GM18870 (cell line): ENCODE data around the gene SYNE3.

ENCODE experiments used
- ATAC-seq: cut with Tn5 transposase; IDR thresholded peaks from one replicate; pipeline ENCODE4 v1.9.1; 2021; ENCODE audit warnings: moderate library complexity; ENCODE audit not compliant: unreplicated experiment

The SYNE3 gene

DNA sequence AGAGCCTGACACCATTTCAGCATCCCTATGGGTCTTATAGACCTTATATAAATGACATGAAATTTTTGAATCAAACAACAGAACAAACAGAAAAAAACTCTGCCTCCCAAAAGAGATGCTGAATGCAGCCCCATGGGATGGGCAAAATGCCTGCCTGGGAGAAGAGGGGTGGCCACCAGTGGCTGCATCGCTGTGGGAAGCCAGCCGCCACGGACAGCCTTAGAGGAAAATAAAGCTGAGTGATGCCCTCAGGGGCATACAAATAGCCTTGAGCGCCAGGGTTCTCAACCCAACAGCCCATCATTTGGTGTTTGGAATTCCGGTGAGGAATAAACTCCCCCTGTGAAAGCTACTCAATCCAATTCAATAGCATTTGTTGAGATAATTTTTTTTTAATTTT, 22.9 kb downstream of the SYNE3 start:
- no peak for ATAC-seq

DNA sequence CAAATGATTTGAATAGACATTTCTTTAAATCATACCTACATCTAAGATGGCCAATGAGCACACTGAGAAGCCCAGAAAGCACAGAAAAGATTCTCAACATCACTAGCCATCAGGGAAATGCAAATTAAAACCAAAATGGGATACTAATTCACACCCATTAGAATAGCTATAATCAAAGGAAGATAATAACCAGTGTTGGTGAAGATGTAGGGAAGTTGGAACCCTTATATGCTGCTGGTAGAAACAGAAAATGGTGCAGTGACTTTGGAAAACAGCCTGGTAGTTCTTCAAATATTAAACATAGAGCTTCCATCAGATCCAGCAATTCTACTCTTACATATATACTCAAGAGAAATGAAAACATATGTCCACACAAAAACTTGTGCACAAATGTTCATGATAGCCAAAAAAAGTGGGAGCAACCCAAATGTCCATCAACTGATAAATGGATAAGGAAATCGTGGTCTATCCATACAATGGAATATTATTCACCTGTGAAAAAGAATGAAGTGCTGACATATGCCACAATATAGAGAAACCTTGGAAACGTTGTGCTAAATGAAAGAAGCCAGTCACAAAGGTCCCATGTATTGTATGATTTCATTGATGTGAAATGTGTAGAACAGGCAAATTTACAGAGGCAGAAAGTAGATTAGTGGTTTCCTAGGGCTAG, 24.4 kb downstream of the SYNE3 start:
- ATAC-seq: no peak

DNA sequence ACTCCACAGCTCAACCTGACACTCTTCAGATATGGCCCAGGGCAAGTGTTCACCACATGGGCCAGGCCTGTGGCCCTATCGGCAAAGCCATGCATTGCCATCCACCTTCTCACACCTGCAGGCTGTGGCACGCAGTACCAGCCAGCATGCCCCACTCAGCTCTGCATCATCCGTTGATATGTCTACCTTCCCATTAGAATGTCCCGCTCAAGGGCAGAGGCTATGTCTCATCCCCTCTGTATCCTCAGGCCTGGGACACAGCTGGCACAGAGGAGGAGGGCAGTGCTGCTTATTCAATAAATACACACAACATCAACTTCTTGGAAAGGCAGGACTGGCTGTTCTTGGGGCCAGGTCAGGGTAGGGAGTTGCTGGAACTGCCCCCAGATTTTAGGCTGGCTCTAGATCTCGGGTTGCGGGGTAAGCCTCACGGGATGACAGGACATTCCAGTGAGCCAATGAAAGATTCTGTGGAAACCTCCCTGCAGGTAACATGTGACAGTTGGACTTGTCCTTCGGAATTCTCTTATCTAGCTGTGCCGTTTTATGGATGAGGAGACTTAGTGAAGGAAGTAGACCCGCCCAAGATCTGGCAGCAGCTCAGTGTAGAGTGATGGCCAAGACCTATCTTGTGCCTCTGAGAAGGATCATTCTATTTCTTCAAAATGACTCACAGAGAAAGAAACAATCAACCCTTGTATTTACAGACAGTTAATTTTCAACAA, 25.6 kb downstream of the SYNE3 start:
- ATAC-seq: no peak

DNA sequence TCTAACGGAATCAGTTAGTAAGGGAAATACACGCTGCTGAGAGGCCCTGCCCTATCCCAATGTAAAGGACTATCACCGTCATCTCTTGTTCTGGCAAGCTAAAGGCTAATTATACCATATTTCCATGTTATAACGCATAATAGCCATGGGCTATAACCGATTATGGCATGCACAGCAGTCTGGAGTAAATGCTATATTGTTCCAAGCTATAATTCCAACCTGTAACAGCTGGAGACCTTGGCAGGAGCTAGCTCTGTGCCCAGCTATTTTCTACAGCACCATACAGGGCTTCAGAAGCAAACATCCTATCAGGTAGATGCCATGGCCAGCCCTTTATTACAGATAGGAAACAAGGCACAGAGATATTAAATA, 26.3 kb downstream of the SYNE3 start:
- no peak for ATAC-seq

DNA sequence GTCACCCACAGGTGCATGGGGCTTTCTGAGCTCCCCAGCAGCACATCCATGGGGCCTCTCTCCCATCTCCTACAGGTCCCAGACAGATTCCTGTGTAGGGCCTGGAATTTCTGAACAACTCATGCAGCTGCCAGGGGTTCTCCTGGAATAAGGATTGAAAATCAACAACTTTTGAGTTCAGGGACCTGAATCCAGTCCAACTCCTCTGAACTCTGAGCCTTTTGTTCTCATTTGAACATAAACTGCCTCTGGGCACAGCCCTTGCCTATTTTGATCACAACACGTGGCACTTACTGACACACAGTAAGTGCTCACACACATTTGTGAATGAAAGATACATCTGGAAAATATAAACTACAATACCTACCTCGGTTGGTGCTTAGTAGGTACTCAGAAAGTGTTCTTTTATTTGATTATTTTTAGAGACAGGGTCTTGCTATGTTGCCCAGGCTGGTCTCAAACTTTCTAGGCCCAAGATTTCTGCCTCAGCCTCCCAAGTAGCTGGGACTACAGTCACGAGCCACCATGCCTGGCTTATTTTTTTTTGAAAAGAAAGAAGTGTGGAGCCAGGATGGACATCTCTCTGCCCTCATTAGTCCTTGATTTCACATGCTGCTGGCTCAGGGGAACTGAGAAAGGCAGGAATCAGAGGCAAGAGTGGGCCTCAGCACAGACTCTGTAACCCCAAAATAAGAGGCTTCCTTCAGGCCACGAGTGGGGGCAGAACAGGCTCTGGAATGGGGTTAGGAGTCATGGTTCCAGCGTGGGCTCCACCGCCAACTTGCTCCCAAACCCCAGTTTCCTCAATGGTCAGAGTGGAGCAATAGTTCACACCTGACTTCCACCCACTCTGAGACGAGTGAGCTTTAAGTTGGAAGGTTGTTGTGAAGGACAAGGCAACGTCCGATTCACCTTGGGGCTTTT, 27.0 kb downstream of the SYNE3 start:
- ATAC-seq: no peak

DNA sequence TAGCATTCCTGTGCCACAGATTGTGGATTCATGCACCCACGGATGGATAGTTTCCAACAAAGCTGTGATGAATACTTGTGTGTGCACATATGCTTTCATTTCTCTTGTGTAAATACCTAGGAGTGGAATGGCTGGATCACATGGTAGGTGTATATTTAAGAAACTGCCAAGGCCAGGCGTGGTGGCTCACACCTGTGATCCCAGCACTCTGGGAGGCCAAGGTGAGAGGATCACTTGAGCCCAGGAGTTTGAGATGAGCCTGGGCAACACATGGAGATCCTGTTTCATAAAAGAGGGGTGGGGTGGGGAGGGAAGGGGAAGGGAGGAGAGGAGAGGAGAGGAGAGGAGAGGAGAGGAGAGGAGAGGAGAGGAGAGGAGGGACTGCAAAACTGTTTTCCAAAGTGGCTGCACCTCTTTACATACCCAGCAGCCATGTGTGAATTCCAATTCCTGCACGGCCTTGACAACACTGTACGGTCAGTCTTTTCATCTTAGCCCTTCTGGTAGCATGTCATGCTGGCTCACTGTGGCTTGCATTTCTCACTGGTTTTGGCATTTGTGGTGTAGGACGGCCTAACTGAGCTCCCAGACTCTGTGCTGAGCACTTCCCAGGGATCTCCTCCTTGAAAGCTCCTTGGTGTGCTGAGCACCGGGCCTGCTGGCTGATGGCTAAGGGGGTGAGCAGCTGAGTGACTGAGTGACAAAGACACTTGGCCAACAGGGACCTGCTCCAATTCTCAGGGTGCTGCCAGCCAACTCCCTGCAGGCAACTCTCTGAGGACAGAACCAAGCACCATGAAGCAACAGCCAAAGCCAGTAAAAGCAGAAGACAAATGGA, 27.9 kb downstream of the SYNE3 start:
- ATAC-seq: no peak

DNA sequence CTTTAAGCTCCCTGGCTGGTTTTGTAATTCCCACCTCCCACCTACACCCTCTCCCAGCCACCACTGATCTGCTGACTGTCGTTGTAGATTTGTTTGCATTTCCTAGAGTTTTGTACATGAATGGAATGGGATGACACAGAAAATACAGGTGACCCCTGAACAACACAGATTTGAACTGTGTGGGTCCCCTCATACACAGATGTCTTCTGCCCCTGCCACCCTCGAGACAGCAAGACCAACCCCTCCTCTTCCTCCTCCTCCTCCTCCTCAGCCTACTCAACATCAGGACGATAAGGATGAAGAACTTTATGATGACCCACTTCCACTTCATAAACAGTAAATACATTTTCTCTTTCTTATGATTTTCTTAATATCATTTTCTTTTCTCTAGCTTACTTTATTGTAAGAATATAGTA, 28.8 kb downstream of the SYNE3 start:
- ATAC-seq: no peak

DNA sequence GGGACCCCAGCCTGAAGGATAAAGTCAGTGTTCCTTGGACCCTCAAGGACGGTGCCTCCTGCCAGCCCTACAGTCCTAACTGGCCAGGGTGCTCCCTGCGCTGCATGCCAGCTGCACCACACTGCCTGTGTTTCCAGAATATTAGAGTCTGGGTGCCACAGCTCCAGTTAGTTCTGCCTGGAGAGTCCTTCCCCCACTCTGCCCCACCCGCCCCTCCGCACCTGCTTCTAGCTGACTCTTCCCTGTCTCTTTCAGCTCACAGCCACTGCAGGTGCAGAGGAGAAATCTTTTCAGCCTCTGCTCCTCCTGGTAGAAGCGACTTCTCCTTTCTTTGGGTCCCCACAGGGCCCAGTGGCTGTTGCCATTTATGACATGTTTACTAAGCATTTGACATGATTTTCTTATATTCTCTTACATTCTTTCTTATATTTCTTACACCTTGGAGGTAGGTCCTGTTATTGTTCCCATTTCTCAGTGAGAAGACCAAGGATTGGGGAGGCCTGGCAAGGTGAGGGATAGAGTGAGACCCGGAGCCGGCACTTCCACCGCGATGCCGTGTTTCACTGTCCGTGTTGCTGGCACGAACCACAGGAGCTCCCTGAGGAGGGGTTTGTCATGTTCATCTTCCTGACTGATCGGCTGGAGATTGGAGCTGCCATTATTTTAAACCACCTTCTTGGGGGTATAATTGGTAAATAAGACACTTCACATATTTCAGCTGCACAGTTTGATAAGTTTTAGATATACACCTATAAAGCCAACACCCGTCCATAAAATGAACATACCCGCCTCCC, 29.4 kb downstream of the SYNE3 start:
- no peak for ATAC-seq

DNA sequence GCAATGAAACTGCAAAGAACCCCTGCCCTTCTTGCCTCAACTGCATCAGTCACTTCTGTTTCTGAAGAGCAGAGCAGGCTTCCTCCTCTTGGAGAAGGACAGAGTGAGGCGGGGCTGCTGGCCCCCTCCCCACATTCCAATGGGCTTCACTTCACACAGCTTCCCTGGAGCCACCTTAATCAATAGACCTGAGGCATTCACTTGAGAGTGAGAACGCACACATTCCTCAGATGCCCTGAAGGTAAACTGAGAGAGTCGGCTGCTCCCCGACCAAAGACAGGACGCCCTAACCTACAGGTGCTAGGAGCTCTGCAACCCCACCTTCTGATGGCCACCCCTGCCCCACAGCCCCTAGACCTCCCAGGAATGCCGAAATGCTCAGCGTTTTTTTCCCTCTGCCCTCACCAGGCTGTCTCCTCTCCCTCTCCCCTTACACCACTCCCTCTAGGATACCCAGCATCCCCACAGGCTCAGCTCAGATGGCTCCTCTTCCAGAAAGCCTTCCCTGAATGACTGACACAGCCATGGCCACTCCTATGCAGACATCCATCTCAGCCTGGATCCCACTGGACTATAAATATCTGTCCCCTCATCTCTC, 31.1 kb downstream of the SYNE3 start:
- ATAC-seq: no peak

DNA sequence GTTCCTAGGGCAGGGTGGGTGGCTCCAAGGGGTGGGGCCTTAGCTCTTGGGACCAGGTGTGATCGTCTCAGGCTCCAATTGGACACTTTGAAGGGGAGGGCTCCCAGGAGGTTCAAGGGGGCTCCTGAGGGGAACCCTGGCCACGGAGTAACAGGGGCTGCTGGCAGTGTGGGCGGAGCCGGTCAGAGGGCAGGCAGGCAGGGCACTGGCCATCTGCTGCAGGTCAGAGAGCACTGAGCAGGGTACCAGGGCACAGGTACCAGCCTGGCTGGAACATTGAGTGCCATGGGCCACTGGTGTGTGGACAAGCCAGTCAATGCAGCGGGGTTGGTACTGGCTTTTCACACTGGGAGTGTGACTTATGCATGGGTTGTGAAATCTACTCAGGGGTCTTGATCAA, 32.2 kb downstream of the SYNE3 start:
- no peak for ATAC-seq

DNA sequence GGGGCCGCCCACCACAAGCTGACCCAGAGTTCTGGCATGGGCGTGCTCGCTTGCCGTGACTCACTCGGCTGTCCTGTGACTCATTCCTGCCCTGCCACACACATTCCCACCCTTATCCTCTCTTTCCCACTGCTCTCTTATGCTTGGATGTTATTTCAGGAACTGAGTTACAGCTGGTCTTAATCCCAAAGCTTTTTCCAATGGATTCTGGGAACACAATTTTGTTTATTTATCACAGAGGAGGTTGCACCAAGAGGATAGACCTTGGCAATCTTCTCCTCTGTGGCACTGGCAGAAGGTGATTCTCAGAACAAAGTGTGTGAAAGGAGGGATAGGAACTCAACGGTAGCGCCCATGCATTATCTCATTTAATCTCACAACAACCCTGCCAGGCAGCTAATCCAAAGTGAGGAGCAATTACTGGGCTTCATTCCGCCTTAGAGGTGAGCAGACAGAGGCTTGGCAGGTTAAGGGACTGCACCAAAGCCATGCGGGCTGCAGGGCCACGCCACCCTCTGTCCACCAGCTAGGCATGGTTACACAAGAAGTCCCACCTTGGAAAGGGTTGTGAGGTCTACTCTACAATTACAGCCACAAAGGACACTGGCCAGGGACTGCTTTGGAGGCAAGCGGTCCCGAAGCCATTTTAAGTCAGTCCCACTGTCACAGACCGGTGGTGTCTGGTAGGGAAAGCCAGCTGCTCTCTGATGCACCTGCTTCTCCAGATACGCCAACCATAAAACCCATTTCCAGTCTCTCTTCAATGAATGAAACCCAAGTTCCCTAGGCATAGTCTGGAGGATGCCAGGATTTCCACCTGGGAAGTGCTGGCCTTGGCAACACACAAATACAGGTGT, 32.9 kb downstream of the SYNE3 start:
- ATAC-seq: no peak

DNA sequence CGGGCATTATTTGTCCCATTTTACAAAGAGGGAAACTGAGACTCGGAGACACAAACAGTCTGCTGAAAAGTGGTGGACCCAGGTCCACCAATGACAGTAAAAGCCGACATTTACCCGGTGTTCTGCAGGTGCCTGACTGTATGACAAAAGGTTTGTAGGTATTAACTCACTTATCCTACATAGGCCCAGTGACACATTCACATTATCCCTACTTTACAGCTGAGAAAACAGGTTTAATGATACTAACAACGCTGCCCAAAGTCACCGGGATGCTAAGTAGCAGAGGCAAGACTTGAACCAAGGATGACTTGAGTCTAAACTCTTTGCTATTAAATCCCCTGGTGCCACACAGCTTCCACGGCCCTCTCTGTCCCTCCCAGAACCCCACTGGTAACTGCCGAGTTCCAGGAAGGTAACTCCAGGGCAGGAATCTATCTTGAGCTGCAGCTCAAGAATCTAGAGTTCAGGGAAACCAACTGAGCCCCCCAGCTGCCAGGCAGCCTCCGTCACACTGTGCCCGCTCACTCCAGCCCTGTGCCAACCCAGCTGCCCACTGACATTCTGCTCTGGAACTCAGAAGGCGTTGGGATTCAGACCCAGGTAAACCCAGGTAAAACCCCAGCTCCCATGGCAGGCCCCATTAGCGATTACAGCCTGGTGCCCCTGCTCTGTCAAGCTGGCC, 33.7 kb downstream of the SYNE3 start:
- ATAC-seq: no peak

DNA sequence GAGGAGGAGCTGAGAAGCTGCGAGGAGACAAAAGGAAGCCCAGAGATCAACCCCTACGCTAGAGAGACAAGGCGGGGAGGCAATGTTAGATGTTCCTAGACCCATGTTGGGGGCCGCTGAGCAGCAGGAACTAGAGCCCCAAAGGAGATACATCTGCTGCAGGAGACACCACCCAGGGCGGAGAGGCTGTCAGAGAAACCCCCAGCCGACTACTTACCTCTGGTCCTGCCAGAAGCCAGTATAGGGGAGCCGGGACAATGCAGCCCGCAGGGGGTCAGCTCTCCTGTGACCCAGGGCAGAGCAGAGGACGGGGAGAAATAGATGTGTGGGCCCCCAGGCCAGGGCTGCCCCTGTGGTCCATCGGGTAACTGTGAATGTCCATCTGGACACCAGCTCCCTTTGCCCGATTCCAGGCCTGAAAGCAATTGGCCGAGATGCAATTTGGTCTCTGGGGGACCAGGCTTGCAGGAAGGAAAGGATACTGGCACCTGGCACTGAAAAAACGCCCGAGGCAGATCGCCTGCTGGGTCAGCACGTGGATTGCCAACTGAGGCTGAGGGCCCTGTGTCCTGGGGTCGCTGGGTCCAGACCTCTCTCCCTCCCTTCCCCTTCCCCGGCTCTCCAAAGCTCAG, 34.9 kb downstream of the SYNE3 start:
- ATAC-seq: no peak

DNA sequence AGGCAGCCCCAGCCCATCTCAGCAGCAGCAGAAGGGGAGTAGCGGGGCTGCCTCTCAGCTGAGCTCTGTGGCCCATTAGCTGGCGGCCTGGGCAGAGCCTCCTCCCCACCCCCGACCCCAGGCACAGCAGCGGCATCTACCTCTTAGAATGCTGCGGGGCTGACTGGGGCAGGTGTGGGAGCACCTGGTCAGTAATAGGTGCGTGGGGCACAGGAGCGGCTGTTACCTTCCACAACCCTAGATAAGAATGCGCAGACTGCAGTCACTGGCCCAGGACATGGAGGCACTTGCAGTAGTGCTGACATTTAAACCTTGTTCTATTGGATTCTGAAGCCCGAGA, 35.6 kb downstream of the SYNE3 start:
- ATAC-seq: no peak

DNA sequence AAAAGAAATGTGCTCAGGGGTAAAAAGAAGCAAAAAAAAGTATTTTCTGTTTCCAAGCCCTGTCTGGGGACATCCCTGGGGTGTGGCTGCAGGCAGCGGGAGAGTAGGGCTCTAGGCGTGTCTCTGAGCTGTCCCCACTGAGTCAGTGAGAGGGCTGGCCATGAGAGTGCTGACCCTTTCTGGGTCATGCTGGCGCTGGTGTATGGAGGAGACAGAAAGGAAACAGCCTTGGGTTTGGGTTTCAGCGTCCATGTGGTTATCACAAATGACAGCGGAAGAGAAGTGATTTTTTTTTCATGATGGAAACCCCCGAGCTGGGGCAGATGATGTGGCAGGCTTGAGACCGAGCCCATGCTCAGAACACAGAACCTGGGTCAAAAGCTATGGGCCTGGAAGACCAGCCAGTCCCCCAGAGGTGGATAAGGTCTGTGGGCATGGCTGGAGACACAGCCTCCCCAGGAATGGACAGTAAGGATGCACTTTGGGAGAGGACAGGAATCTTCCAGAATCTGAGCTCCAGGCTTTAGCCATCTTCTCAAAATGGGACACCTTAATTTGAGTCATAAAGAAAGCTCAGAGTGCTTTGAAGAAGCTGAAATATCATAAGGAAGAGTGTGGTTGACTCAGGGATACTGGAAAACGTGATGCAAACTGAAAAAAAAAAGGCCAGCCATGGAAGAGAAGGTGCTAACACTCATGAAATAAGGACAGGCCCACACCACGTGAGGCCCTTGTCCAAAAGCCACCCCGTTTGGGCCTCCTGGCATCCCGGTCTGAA, 36.2 kb downstream of the SYNE3 start:
- ATAC-seq: no peak

DNA sequence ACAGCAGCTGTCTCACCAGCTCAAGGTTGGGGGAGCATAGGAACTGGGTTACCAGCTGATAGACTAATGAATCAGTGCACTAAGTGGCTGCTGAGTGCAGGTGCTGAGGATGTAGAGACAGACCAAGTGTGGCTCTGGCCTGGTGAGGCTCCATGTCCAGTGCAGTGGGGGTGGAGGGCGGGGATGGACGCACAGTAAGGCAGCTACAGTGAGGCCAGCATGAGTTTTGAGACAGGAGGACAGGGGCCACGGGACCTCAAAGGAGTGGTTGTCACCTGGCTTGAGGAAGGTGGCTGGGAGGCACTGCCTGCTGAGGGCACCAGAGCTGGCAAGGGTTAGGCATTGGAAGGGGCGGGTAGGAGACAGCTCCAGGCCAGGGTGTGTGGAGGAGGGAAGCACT, 37.0 kb downstream of the SYNE3 start:
- no peak for ATAC-seq

DNA sequence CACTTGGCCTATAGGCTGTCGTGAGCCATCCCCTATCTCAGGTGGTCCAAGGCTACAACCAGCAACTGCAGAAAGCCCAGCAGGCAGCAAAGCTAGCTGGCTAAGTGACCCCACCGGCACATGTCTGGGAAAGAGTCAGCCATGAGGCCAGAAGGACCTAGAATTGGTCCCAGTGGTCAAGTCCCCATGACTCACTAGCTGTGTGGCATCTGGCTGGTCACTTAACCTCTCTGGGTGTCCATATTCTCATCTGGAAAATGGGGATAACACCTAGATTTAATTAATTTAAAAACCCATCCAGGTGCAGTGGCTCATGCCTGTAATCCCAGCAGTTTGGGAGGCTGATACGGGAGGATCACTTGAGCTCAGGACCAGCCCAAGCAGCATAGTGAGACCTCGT, 37.6 kb downstream of the SYNE3 start:
- ATAC-seq: no peak
